Psoas muscle (tissue), 8 donors: Measurements from ENCODE around the gene RBM23. TPM values are rescaled to one million over a fixed set of nuclear protein-coding genes. Genes with fewer than 3 reads are reported as not detected.
"Not testable (repeated sequence)": the region's sequence is repeated elsewhere in the genome, so short reads cannot be mapped to it uniquely, and the experiment has no call there.

Source experiments
- ATAC-seq, 4 donors: fragments of 200-7000 bp; cut with Tn5 transposase; one replicate each; pipeline ENCODE4 v1.9.1; 2020; ENCODE audit warnings: moderate library complexity in 3 of 4, mild to moderate bottlenecking in 2 of 4
- DNase-seq, 2 donors: peaks; one replicate each; pipeline ENCODE4 v3.0.0-alpha.2; 2020
- H3K27ac ChIP-seq: fragments of 200-600 bp; one replicate; pipeline ENCODE4 v1.8.0; 2022
- H3K27me3 ChIP-seq, 3 donors: fragments of 200-600 bp in 1 of 3; one replicate each; pipeline versions ENCODE4 v1.6.1 to v1.8.0; 2013 to 2022; ENCODE audit warnings: low read length in 2 of 3, mild to moderate bottlenecking in 2 of 3, moderate library complexity in 1 of 3; ENCODE audit not compliant: insufficient read depth in 3 of 3
- H3K36me3 ChIP-seq, 2 donors: fragments of 200-600 bp in 1 of 2; one replicate each; pipeline versions ENCODE4 v1.6.1 to v1.8.0; 2013 to 2022; ENCODE audit warnings: low read depth in 1 of 2, mild to moderate bottlenecking in 1 of 2, moderate library complexity in 1 of 2; ENCODE audit not compliant: insufficient read depth in 1 of 2
- H3K4me1 ChIP-seq: fragments of 200-600 bp; one replicate; pipeline ENCODE4 v1.8.0; 2022
- H3K4me3 ChIP-seq: fragments of 200-600 bp; one replicate; pipeline ENCODE4 v1.8.0; 2022; ENCODE audit warnings: mild to moderate bottlenecking
- H3K9me3 ChIP-seq: fragments of 200-600 bp; one replicate; pipeline ENCODE4 v1.8.0; 2022
- WGBS, 3 donors: extraction: QIAGEN DNeasy Blood & Tissue Kit; methylation state at CpG; one replicate each; pipeline versions ENCODE4 v1.1.6 to v1.1.7; 2013; 5-methylcytosine and 5-hydroxymethylcytosine counted together
- intact Hi-C, 2 donors: fragments of 100-400 bp; cut with DNase I; formaldehyde crosslinking; loops; one replicate each; pipeline versions ENCODE4 v1.11.0 to v1.14.2; 2022
- polyA plus RNA-seq, 3 donors: library from polyadenylated mRNA; stranded (reverse); fragments of 200-250 nt; gene quantifications; one replicate each; pipeline ENCODE4 v1.2.3, GENCODE V29; 2013
- total RNA-seq, 4 donors: library from RNA; stranded (reverse); fragmentation: NEBNext Ultra II Directional in 2 of 4; extraction: Animal tissue kit (Norgen Biotek cat#: 25700) in 2 of 4; gene quantifications; one replicate each; pipeline versions ENCODE4 v1.2.1 to v1.2.4, GENCODE V29; 2021 to 2023
- TF ChIP-seq, protein P1 (sequence below): fragments of 200-600 bp; IDR thresholded peaks from one replicate; pipeline ENCODE4 v1.8.0; 2022; ENCODE audit warnings: antibody characterized with exemption
- donor health status: healthy with polysubstance abuse.
- donor health status: DM: no; HTN: no; CAD: no; lungs with moderate emphysema.
- donor health status: Bipolar disorder and iron deficiency.
- donor health status: healthy.
- donor health status: DM: yes; HTN: yes; CAD: no.
- donor health status: DM: no; HTN: no; CAD: no.
- donor health status: DM: no; HTN: no; CAD: no.
- donor health status: DM: yes; HTN: yes; CAD: no.

RBM23 gene
- total and polyA plus RNA-seq, 7 donors = 18.4 to 42.1 (median 26.7) TPM

DNA sequence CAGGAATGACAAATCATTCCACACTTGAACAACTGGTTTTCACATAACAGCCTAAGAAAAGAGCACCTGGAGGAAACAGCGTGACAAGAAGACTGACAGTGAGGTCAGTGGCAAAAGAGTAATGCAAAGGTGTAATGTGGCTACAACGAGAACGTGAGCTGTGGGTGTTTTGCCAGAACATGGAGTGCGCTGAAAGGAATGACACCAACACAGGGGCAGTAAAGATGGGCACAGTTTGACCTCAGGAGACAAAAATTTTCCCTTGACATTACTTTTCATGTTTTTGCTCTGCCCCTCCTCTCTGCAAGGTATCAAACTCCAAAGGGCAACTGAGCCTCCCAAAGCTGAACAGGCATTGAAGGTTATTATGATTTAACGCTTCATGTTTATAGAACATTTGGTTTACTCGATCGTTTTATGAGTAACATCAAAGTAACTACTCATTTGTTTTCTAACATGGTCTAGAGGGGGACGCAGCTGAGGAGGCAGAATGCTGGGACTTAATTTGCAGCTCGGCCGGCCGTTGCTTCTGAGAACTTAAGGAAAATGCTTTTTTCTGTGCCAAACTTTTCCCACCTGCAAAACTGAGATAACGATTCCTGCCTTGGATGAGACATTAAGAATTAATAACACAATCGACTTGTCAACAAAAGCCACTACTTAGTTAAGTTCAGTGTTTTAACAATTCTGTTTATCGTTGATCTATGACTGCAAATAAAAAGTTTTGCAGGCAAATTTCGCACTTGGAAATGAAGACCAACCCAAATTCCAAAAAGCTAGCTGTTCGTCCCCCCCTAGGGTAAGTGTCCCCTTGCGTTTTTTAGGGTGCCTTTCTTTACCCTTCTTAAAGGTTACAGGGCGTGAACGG, 37.0 kb upstream of the RBM23 start:
- WGBS, 3 donors = 17 to 23% (median 19%) methylated on average over 19 of the region's 19 CpGs
- H3K4me3 ChIP-seq = peak overlapping the region; percentile 82
- H3K9me3 ChIP-seq = no peaks in the 10 kb centered on the region
- intact Hi-C loops = loop anchor here in 1 of 2 donors (2.0 kb wide), 1 partner anchor 23 kb away; no protein-coding TSS in a partner anchor
- ATAC-seq (no peak), DNase-seq (no peak)
- H3K27ac ChIP-seq = peak overlapping the region; percentile 94
- TF ChIP-seq, protein P1, sequence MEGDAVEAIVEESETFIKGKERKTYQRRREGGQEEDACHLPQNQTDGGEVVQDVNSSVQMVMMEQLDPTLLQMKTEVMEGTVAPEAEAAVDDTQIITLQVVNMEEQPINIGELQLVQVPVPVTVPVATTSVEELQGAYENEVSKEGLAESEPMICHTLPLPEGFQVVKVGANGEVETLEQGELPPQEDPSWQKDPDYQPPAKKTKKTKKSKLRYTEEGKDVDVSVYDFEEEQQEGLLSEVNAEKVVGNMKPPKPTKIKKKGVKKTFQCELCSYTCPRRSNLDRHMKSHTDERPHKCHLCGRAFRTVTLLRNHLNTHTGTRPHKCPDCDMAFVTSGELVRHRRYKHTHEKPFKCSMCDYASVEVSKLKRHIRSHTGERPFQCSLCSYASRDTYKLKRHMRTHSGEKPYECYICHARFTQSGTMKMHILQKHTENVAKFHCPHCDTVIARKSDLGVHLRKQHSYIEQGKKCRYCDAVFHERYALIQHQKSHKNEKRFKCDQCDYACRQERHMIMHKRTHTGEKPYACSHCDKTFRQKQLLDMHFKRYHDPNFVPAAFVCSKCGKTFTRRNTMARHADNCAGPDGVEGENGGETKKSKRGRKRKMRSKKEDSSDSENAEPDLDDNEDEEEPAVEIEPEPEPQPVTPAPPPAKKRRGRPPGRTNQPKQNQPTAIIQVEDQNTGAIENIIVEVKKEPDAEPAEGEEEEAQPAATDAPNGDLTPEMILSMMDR = no peak
- H3K27me3 ChIP-seq = no peaks in the 10 kb centered on the region
- H3K4me1 ChIP-seq = peaks cover 6% of the 10 kb centered on the region
- H3K36me3 ChIP-seq = peaks cover 0 to 29% of the 10 kb centered on the region in 2 donors

DNA sequence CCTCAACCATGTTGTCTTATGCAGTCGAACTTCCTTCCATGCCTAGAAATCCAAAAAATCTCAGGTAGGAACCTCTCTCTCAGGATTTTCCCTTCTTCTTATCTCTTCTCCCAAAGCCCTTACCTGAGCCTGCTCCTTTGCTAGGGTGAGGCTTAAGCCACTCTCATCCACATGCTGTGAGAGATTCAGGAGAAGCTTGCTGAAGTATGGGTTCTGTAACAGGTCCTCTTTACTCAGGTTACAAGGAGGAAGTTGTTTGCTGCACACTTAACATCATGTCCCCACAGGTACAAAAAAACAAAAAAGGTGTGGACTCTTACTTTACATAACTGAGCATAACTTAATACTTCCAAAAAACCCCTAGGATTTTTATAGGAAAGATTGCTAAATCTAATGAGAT, 33.5 kb upstream of the RBM23 start:
- Histone ChIP-seq H3K9me3 (no peaks in the 10 kb centered on the region), H3K36me3 (peaks cover 0 to 62% of the 10 kb centered on the region in 2 donors), H3K4me1 (peaks cover 6% of the 10 kb centered on the region), H3K27ac (no peak overlapping the region), H3K27me3 (no peaks in the 10 kb centered on the region), H3K4me3 (no peak overlapping the region)
- no peak for ATAC-seq
- 88 to 95% (median 93%) methylated on average over 1 of the region's 1 CpG for WGBS, 3 donors
- TF ChIP-seq, protein P1 = no peak
- intact Hi-C loops = no loop called here
- DNase-seq = no peak

DNA sequence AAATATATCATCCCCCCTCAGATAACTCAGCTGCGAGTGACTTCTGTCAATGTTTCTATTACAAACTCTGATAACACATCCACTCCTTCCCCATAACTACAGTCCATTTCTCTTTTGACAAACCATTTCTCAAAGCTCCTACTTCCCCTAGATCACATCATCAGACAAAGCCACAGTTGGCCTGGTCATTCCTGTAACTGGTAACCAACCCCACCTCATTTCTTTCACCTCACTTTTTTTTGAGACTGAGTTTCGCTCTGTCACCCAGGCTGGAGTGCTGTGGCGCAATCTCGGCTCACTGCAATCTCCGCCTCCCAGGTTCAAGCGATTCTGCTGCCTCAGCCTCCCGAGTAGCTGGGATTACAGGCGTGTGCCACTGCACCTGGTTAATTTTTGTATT, 32.8 kb upstream of the RBM23 start:
- intact Hi-C loops, ATAC-seq, DNase-seq, H3K27ac ChIP-seq, H3K27me3 ChIP-seq, H3K9me3 ChIP-seq, H3K4me3 ChIP-seq, H3K4me1 ChIP-seq: not testable (repeated sequence)
- H3K36me3 ChIP-seq = peaks cover 0 to 69% of the 10 kb centered on the region in 2 donors
- 87 to 97% (median 91%) methylated on average over 8 of the region's 8 CpGs for WGBS, 3 donors

DNA sequence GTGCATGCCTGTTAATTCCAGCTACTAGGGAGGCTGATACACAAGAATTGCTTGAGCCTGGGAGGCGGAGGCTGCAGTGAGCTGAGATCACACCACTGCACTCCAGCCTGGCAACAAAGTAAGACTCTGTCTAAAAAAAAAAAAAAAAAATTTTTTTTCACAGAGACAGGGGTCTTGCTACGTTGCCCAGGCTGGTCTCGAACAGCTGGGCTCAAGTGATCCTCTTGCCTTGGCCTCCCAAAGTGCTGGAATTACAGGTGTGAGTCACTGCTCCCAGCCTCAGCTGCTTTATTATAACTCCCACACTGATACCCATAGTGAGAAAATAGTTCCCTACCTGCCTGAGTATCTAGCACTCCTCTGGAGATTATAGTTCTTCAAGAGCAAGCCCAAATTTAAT, 26.7 kb upstream of the RBM23 start:
- H3K27me3 ChIP-seq = no peaks in the 10 kb centered on the region
- TF ChIP-seq, protein P1 = no peak
- 92 to 98% (median 93%) methylated on average over 3 of the region's 3 CpGs for WGBS, 3 donors
- H3K36me3 ChIP-seq = peaks cover under 1 to 63% of the 10 kb centered on the region in 2 donors
- no peak overlapping the region for H3K4me3 ChIP-seq
- H3K4me1 ChIP-seq = no peaks in the 10 kb centered on the region
- no peaks in the 10 kb centered on the region for H3K9me3 ChIP-seq
- H3K27ac ChIP-seq = no peak overlapping the region
- intact Hi-C loops = no loop called here
- no peak for DNase-seq
- no peak for ATAC-seq

DNA sequence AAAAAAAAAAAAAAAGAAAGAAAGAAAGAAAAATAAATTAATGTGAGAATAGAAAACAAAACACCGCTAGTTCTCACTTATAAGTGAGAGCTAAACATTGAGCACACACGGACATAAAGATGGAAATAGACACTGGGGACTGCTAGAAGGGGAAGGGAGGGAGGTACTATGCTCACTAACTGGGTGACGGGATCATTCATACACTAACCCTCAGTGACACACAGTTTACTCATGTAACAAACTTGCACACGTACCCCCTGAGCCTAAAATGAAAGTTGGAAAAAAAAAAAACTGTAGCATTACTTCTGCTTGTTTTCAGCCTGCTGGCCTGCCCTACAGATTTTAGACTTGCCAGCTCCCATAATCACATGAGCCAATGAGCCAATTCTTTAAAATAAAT, 20.7 kb upstream of the RBM23 start:
- H3K4me3 ChIP-seq = no peak overlapping the region
- ATAC-seq (no peak), DNase-seq (no peak)
- 88 to 90% (median 89%) methylated on average over 4 of the region's 4 CpGs for WGBS, 3 donors
- no peaks in the 10 kb centered on the region for H3K9me3 ChIP-seq
- TF ChIP-seq, protein P1 = no peak
- intact Hi-C loops = loop anchor here in 1 of 2 donors (10.0 kb wide), 1 partner anchor 45 kb away; the partner anchor contains the start of gene AJUBA
- H3K27me3 ChIP-seq = no peaks in the 10 kb centered on the region
- H3K4me1 ChIP-seq = no peaks in the 10 kb centered on the region
- H3K27ac ChIP-seq = no peak overlapping the region
- H3K36me3 ChIP-seq = peaks cover 3 to 6% of the 10 kb centered on the region in 2 donors
